Measurements from ENCODE around the gene LILRA1.
"Not testable (repeated sequence)": the region's sequence is repeated elsewhere in the genome, so short reads cannot be mapped to it uniquely, and the experiment has no call there.

Gene LILRA1

DNA sequence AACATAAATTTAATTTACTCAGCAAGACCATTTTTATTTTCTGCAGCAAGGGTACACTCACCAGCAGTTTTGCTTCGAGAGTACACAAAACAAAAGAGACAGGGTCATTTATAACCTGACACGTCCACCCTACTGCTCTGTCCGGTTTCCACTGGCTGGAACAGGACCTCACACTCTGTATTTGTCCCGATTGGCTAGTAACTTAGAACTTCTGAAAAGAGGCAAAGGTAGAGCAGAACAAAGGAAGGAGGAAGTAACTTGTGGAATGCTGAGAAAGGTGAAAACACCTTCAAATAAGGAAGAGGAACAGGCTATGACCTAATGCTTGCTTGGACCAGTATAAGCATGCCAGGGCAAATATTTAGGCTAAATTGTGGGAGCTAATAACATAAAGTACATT lies 34.5 kb downstream of the LILRA1 start:
- DNase-seq: not testable (repeated sequence)

DNA sequence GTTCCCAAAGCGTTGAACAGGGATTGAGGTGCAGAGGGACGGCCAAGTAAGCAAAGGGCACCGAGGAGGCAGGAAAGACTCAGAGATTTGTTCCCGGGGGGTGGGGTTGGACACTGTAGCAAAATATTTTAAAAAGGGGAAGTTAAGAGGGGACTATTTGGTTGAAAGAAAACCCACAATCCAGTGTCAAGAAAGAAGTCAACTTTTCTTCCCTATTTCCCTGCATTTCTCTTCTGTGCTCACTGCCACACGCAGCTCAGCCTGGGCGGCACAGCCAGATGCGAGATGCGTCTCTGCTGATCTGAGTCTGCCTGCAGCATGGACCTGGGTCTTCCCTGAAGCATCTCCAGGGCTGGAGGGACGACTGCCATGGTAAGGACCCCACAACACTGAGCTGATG lies 36.8 kb downstream of the LILRA1 start, which contains the start of gene LILRB1:
Gene LILRB1 (plus strand): TSS at position 223 of the 400 bp plus-strand sequence. CDS start 590 bp downstream, outside the sequence.
- not testable (repeated sequence) for DNase-seq

DNA sequence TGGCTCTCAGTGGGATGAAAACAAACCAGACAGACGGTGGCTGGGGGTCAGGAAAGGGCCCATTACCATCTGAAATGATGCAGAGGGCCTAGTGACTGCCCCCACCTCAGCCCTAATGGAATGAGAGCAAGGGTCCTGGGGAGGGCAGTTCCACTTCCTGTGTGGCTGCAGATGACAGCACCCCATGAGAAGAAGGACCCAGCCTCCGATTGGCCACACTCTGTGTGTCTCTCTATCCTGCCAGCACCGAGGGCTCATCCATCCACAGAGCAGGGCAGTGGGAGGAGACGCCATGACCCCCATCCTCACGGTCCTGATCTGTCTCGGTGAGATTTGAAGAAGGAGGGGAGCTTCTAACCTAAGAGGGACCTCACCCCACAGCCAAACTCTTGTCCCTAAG lies 37.4 kb downstream of the LILRA1 start:
- no peak for DNase-seq

DNA sequence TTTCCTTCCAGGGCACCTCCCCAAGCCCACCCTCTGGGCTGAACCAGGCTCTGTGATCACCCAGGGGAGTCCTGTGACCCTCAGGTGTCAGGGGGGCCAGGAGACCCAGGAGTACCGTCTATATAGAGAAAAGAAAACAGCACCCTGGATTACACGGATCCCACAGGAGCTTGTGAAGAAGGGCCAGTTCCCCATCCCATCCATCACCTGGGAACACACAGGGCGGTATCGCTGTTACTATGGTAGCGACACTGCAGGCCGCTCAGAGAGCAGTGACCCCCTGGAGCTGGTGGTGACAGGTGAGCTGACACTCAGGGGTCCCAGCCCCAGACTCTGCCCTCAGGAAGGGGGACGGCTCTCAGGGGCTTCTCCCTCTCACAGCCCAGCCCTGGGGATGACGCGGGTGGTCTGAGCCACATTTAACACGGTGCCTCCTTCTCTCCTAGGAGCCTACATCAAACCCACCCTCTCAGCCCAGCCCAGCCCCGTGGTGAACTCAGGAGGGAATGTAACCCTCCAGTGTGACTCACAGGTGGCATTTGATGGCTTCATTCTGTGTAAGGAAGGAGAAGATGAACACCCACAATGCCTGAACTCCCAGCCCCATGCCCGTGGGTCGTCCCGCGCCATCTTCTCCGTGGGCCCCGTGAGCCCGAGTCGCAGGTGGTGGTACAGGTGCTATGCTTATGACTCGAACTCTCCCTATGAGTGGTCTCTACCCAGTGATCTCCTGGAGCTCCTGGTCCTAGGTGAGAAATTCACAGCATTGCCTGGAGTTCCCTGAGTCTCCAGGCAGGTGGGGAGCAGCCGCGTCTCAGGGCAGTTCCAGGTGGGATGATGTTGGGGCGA lies 38.3 kb downstream of the LILRA1 start:
- not testable (repeated sequence) for DNase-seq

DNA sequence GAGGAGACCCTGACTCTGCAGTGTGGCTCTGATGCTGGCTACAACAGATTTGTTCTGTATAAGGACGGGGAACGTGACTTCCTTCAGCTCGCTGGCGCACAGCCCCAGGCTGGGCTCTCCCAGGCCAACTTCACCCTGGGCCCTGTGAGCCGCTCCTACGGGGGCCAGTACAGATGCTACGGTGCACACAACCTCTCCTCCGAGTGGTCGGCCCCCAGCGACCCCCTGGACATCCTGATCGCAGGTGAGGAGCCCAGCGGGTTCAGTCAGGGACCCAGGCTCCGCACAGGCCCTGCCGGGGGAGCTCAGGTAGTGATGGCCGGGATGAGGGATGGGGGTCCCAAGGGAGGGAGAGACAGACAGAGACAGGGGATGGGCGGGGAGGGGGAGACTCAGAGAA lies 39.1 kb downstream of the LILRA1 start:
- not testable (repeated sequence) for DNase-seq

DNA sequence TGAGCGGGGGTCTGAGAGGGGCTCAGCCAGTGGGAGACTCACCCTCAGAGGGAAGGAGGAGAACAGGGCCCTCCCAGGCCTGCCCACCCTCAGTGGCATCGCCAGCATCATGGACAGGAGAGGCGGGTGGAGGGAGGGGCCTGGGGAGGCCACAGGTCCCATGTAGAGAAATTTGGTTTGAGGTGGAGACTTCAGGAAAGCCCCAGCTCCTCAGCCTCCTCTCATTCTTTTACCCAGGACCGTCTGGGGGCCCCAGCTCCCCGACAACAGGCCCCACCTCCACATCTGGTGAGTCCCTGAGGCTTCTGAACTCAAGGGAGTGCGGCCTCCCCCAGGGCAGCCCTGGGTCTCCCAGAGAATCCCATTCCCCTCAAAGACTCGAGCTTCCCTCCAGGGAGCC lies 40.0 kb downstream of the LILRA1 start:
- DNase-seq: no peak

DNA sequence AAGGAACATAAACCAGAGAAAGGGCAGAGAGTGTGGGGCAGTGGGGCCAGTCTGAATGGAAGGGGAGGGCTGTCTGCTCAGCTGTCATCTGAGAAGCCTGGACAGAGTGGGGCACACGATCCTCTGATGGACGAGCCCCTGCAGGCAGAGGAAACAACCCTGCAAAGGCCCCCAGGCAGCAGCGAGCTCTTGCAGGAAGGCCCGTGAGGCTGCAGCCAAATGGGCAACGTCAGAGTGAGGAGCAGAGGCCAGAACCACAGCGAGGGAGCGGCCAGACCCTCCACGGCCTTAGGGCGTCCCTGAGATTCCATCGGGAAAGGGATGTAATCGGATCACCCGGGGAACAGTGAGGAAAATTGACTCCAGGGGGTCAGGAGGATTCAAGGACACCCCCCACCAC lies 42.6 kb downstream of the LILRA1 start:
- not testable (repeated sequence) for DNase-seq

DNA sequence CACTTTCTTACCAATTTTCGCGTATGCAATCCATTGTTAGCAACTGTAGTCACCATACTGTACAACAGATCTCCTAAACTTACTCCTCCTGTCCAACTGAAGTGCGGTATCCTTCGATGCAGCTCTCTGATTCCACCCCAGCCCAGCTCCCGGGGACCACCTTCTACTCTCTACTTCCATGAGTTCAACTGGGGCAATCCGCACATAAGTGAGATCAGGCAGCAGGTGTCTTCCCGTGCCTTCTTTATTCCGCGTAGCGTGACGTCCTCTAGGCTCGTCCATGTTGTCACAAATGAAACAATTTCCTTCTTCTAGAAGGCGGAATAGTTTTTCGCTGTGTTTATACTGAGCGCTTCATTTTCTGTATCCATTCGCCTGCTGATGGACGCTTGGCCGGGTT lies 45.3 kb downstream of the LILRA1 start:
- no peak for DNase-seq

DNA sequence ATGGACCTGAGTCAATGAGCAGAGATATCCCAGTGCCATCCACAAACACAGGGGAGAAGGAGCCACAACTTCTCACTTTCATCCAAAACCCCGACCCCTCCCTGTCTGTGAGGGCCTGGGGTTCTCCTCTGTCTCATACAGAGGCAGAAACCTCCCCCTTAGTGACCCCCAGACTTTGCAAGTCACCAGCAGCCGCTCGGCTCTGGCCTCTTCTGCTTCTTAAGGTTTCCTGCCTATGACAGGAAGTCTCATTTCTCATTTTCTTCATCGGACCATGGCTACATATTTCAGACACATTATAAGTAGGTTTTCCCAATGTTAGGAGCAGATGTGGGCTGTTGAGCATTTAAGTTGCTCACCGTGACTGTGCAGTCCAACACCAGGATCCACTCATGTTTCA lies 49.5 kb downstream of the LILRA1 start:
- DNase-seq: not testable (repeated sequence)

DNA sequence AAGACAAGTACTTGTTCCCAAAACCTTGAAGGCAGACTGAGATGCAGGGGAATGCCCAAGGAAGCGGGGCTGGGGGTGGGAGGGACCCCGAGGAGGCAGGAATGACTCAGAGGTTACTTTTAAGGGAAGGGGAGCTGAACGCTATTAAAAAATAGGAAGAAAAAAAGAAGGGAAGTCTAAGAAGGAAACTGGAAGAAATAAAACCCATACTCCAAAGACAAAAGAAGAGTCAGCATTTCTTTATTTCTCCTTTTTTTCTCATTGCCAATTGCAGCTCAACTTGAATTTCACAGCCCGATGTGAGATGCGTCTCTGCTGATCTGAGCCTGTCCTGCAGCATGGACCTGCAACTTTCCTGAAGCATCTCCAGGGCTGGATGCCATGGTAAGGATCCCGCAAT lies 50.2 kb downstream of the LILRA1 start:
- DNase-seq: not testable (repeated sequence)

DNA sequence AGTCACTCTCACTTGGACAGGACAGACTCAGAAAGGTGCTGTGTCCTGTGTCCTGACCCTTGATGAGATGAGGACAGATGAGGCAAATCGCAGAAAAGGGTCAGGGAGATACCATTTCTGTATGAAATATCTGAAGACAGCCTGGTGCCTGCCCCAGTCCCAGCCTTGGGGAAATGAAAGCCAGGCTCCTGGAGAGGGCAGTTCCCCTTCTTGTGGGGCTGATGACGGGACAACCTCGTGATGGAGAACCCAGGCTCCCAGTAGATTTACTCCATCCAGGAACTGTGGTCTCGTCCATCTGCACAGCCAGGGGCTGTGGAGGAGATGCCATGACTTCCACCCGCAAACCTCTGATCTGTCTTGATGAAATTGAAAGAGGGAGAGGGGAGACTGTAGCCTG lies 50.6 kb downstream of the LILRA1 start:
- DNase-seq: no peak

DNA sequence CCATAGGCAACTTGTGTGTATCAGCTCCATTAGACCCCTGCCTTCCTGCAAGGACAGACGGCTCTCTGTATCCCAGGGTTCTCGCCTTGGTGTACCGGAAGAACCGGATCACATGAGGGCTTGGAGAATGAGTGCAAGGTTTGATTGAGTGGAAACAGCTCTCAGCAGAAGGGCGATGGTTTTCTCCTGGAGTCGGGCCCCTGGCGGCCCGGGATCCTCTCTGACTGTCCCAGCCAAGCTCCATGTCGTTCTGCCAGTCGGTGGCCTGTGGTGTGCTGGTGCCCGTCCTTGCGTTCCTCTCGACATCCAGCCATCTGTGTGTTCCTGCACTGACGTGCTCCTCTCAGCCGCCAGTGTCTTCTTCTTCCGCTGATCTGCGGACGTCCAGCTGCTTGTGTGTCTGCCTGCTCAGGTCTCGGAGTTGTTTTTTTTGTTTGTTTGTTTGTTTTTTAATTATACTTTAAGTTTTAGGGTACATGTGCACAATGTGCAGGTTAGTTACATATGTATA lies 53.0 kb downstream of the LILRA1 start:
- no peak for DNase-seq

DNA sequence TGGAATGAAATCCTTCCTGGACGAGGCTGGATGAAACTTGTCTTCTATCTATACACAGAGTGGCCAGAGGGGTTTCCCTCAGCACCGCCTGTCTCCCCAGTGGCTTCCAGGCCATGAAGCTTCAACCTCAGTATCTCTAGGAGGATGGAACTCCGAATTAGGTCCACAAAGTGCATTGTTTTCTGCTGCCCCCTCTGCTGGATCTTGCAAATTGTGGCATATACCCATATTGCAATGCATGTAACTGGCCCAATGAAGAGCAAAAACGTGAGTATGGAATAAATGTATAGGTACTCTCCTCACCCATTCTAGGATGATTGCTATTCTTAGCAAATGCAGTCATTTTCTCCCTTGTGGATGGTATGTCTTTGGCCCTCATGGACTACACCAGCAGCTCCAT lies 54.7 kb downstream of the LILRA1 start:
- no peak for DNase-seq

DNA sequence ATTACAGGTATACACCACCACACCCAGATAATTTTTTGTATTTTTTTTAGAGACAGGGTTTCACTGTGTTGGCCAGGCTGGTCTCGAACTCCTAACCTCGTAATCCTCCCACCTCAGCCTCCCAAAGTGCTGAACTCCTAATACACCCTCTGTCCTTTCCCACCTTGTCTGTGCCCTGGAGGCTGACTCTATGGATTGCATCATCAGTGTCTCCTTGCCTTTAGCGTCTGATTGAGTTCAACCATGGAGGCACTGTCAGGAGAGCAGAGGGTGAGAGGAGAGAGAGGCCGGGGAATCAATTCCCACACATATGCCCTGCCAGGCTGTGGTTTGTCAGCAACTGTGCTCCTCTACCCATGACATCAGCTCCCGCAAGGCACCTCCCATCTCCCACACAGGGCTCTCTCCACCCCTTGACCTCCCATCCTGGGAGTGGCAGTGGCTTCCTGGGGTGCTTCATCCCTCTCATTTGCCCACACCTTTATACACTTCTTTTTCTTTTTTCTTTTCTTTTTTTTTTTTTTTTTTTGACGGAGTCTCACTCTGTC lies 56.8 kb downstream of the LILRA1 start:
- no peak for DNase-seq
